ENCODE measurements around the gene DPYSL5.

The DPYSL5 gene

GRCh38 chr2:26861610-26862224 lies 13.8 kb downstream of the DPYSL5 start:
- no peaks in the 10 kb centered on the region for H3K9me3 ChIP-seq (ENCODE audit: severe bottlenecking)
- DNase-seq, result no peak
- no peak for TF ChIP-seq CTCF (IDR thresholded peaks at IDR 0.05; ENCODE audit: low read depth, low read length)
- peaks cover 32% of the 10 kb centered on the region for H3K36me3 ChIP-seq
- H3K27ac ChIP-seq, result no peak overlapping the region
- H3K27me3 ChIP-seq (ENCODE audit: insufficient read depth, low read depth, severe bottlenecking), result no peaks in the 10 kb centered on the region
- H3K4me3 ChIP-seq (ENCODE audit: low read depth, low read length), result no peak overlapping the region

GRCh38 chr2:26864226-26864625 lies 16.3 kb downstream of the DPYSL5 start:
- Histone ChIP-seq H3K27ac (no peak overlapping the region), H3K27me3 (ENCODE audit: insufficient read depth, low read depth, severe bottlenecking) (no peaks in the 10 kb centered on the region), H3K4me3 (ENCODE audit: low read depth, low read length) (no peak overlapping the region), H3K9me3 (ENCODE audit: severe bottlenecking) (no peaks in the 10 kb centered on the region), H3K36me3 (peaks cover 32% of the 10 kb centered on the region)
- peak; percentile 34 for DNase-seq
- no peak for TF ChIP-seq CTCF (IDR thresholded peaks at IDR 0.05; ENCODE audit: low read depth, low read length)

GRCh38 chr2:26864646-26865045 lies 16.7 kb downstream of the DPYSL5 start:
- TF ChIP-seq CTCF (IDR thresholded peaks at IDR 0.05; ENCODE audit: low read depth, low read length), result no peak

GRCh38 chr2:26870585-26871095 lies 22.7 kb downstream of the DPYSL5 start:
- no peak for TF ChIP-seq CTCF (IDR thresholded peaks at IDR 0.05; ENCODE audit: low read depth, low read length)
- no peak for DNase-seq
- H3K27ac ChIP-seq, result no peak overlapping the region
- no peaks in the 10 kb centered on the region for H3K9me3 ChIP-seq (ENCODE audit: severe bottlenecking)
- no peak overlapping the region for H3K4me3 ChIP-seq (ENCODE audit: low read depth, low read length)
- H3K36me3 ChIP-seq, result peaks cover 10% of the 10 kb centered on the region
- H3K27me3 ChIP-seq (ENCODE audit: insufficient read depth, low read depth, severe bottlenecking), result no peaks in the 10 kb centered on the region

More at GRCh38 chr2:26864646-26865045, 16.7 kb downstream of the DPYSL5 start:
- H3K27me3 ChIP-seq (ENCODE audit: insufficient read depth, low read depth, severe bottlenecking), result no peaks in the 10 kb centered on the region
- H3K27ac ChIP-seq, result no peak overlapping the region
- peaks cover 30% of the 10 kb centered on the region for H3K36me3 ChIP-seq
- no peak for DNase-seq
- no peak overlapping the region for H3K4me3 ChIP-seq (ENCODE audit: low read depth, low read length)
- H3K9me3 ChIP-seq (ENCODE audit: severe bottlenecking), result no peaks in the 10 kb centered on the region

GRCh38 chr2:26873286-26873983 lies 25.5 kb downstream of the DPYSL5 start:
- Histone ChIP-seq H3K27me3 (ENCODE audit: insufficient read depth, low read depth, severe bottlenecking) (no peaks in the 10 kb centered on the region), H3K27ac (no peak overlapping the region), H3K9me3 (ENCODE audit: severe bottlenecking) (no peaks in the 10 kb centered on the region), H3K4me3 (ENCODE audit: low read depth, low read length) (no peak overlapping the region), H3K36me3 (peaks cover 6% of the 10 kb centered on the region)
- DNase-seq, result no peak
- TF ChIP-seq CTCF (IDR thresholded peaks at IDR 0.05; ENCODE audit: low read depth, low read length), result no peak
